ENCODE results near the gene C6orf89.

The C6orf89 gene

GRCh38 chr6:36844232-36845170 is 41.3 kb upstream of the C6orf89 start:
- TF ChIP-seq POLR2AphosphoS5 (IDR thresholded peaks at IDR 0.05; ENCODE audit: low read depth, low read length), result no peak
- no peak for TF ChIP-seq TAF1 (IDR thresholded peaks at IDR 0.05; ENCODE audit: borderline replicate concordance, low read depth, low read length)
- no peak for TF ChIP-seq POLR2A (IDR thresholded peaks at IDR 0.05; ENCODE audit: low read depth, low read length)
- FAIRE-seq (no peak), DNase-seq (ENCODE audit: insufficient read length) (no peak)

DNA sequence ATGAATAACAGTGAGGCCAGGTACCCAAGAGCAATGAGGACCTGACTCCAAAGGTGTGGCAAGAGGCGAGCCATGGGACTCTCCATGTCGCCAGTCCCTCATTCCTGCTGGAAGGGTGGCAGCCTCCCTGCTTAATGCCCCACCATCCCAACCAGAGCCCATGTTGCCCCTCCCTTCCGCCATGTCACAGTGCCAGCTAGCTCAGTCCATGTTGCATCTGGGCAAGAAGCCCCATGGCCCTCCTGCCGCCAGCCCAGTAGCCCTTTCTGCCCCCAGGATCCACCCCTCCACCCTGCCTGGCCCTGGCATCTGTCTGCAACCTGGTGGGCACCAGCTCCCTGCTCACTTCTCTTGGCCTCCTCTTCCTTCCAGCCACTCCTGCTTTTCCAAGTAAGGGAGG is 40.5 kb upstream of the C6orf89 start:
- FAIRE-seq, result no peak
- TF ChIP-seq POLR2A (IDR thresholded peaks at IDR 0.05; ENCODE audit: low read depth, low read length) (no peak), TAF1 (IDR thresholded peaks at IDR 0.05; ENCODE audit: borderline replicate concordance, low read depth, low read length) (no peak), POLR2AphosphoS5 (IDR thresholded peaks at IDR 0.05; ENCODE audit: low read depth, low read length) (no peak)
- DNase-seq (ENCODE audit: insufficient read length), result no peak

- TF ChIP-seq POLR2A (IDR thresholded peaks at IDR 0.05; ENCODE audit: low read depth, low read length) (no peak), TAF1 (IDR thresholded peaks at IDR 0.05; ENCODE audit: borderline replicate concordance, low read depth, low read length) (no peak), POLR2AphosphoS5 (IDR thresholded peaks at IDR 0.05; ENCODE audit: low read depth, low read length) (no peak)
- DNase-seq (ENCODE audit: insufficient read length) (no peak), FAIRE-seq (no peak)
These were observed 38.6 kb upstream of the C6orf89 start for GRCh38 chr6:36847152-36847551.

DNA sequence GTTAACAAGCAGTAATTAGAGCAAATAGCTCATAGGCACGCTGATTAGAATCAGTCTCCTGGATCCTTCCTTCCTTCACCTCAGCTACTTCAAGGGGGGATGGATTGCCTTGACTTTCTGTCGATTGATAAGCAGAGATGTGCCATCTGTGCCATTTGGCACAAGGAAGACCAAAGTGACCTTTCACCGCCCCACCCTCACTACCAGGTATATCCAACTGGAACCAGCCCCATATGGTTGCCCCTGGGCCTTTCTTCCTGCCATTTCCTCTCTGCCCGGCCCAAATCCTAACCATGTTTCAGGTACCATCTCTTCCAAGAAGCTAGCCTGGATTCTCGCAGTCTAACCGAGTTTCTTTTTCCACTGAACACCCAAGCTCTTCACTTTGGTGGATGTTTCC is 37.8 kb upstream of the C6orf89 start:
- TF ChIP-seq POLR2A (IDR thresholded peaks at IDR 0.05; ENCODE audit: low read depth, low read length) (no peak), TAF1 (IDR thresholded peaks at IDR 0.05; ENCODE audit: borderline replicate concordance, low read depth, low read length) (no peak), POLR2AphosphoS5 (IDR thresholded peaks at IDR 0.05; ENCODE audit: low read depth, low read length) (no peak)
- no peak for DNase-seq (ENCODE audit: insufficient read length)
- no peak for FAIRE-seq

DNA sequence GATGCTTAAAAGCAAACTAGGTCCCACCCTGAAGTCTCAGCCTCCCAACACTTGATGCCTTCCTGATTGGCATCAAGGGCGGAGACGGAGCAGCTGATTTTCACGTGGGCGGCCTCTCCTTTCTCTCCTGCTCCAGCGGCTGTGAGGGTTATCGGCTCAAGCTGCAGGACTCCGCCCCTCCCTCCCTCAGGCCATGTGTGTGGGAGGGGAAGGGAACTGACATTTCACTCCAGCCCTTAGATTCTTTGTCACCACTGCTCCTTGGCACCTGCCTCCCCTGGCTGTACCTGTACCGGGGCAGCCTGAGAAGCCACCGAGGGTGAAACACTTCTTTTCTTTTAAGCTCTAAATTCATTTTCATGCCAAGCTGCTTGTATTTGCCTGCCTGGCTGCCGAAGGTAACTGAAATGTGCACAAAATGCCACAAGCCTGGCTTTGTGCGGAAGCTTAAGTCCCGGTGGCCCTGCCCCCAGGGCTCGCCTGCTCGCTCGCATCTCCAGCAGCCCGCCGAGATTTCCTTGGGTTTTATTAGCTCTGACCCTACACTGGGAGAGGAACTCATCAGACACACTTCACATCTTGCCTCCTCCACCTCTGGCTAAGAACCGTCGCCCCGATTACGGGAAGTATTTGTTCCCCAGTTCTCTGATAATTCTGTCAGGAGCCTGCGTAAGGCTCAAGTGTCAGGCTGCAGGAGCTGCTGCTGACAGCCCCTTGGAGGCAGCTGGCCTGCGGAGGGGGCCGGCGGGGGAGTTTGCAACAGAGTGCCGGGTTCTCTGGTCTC is 36.9 kb upstream of the C6orf89 start:
- DNase-seq (ENCODE audit: insufficient read length) (no peak), FAIRE-seq (no peak)
- TF ChIP-seq POLR2AphosphoS5 (IDR thresholded peaks at IDR 0.05; ENCODE audit: low read depth, low read length) (no peak), POLR2A (IDR thresholded peaks at IDR 0.05; ENCODE audit: low read depth, low read length) (no peak), TAF1 (IDR thresholded peaks at IDR 0.05; ENCODE audit: borderline replicate concordance, low read depth, low read length) (no peak)

- no peak for TF ChIP-seq POLR2A (IDR thresholded peaks at IDR 0.05; ENCODE audit: low read depth, low read length)
- no peak for TF ChIP-seq POLR2AphosphoS5 (IDR thresholded peaks at IDR 0.05; ENCODE audit: low read depth, low read length)
- TF ChIP-seq TAF1 (IDR thresholded peaks at IDR 0.05; ENCODE audit: borderline replicate concordance, low read depth, low read length), result no peak
- DNase-seq (ENCODE audit: insufficient read length) (no peak), FAIRE-seq (no peak)
These were observed 35.7 kb upstream of the C6orf89 start for GRCh38 chr6:36850021-36850420.

- no peak for TF ChIP-seq POLR2AphosphoS5 (IDR thresholded peaks at IDR 0.05; ENCODE audit: low read depth, low read length)
- TF ChIP-seq TAF1 (IDR thresholded peaks at IDR 0.05; ENCODE audit: borderline replicate concordance, low read depth, low read length), result no peak
- no peak for TF ChIP-seq POLR2A (IDR thresholded peaks at IDR 0.05; ENCODE audit: low read depth, low read length)
- FAIRE-seq (no peak), DNase-seq (ENCODE audit: insufficient read length) (no peak)
These were observed 34.6 kb upstream of the C6orf89 start for GRCh38 chr6:36851149-36851614.

DNA sequence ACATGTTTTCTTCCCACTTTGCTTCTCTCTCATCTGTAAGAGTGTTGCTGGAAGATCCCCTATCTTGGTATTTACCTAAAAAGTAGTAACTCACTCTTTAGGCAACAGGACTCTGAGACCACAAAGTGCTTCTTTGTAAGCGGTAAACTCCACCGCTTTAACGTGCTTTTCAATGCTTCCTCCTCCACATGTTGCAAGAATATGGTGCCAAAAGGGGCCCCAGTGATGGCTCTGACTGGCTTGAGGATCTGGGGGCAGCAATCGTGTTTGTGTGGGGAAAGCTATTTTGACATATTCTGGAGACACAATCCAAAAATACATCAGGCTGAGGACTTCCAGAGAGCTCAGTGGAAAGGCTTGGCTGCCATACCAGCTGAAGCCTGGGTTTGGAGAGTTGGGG is 34.1 kb upstream of the C6orf89 start:
- DNase-seq (ENCODE audit: insufficient read length), result no peak
- TF ChIP-seq TAF1 (IDR thresholded peaks at IDR 0.05; ENCODE audit: borderline replicate concordance, low read depth, low read length) (no peak), POLR2A (IDR thresholded peaks at IDR 0.05; ENCODE audit: low read depth, low read length) (no peak), POLR2AphosphoS5 (IDR thresholded peaks at IDR 0.05; ENCODE audit: low read depth, low read length) (no peak)
- FAIRE-seq, result no peak

GRCh38 chr6:36852481-36853147 is 33.1 kb upstream of the C6orf89 start:
- TF ChIP-seq TAF1 (IDR thresholded peaks at IDR 0.05; ENCODE audit: borderline replicate concordance, low read depth, low read length), result no peak
- TF ChIP-seq POLR2A (IDR thresholded peaks at IDR 0.05; ENCODE audit: low read depth, low read length), result no peak
- TF ChIP-seq POLR2AphosphoS5 (IDR thresholded peaks at IDR 0.05; ENCODE audit: low read depth, low read length), result no peak
- DNase-seq (ENCODE audit: insufficient read length), result no peak
- FAIRE-seq, result no peak

DNA sequence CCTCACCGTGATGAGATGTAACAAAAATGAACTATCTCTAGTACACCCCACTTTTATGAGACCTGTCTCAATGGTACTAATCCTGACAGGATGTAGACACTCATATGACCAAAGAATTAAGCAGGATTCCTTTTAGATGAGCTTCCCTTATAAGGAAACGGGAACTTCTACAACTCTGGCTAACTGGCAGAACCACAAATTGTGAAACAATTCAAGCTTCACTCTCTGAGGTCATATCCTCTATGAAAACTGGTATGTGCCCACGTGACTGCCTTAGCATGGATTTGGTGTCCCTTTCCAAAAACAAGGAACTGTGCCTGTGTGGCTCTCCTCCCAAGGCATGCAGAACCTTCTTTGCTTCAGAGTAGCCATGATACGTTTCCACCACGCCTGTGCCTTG is 32.4 kb upstream of the C6orf89 start:
- no peak for TF ChIP-seq POLR2A (IDR thresholded peaks at IDR 0.05; ENCODE audit: low read depth, low read length)
- TF ChIP-seq POLR2AphosphoS5 (IDR thresholded peaks at IDR 0.05; ENCODE audit: low read depth, low read length), result no peak
- TF ChIP-seq TAF1 (IDR thresholded peaks at IDR 0.05; ENCODE audit: borderline replicate concordance, low read depth, low read length), result no peak

DNA sequence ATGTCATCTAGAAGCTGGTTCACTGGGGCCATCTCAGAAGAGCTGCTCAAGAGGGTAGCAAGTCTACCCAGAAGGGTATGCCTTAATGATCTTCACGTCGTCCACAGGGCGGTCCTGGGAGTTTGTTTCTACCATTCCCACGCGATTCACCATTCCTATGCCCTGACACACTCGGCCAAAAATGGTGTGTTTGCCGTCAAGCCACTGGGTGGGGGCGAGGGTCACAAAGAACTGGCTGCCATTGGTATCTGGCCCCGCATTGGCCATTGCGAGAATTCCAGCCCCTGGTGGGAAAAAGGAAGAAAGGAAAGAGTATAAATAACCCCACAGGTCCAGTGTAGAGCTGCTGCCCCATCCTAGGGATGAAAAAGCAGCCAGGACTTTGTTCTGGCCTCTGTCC is 30.0 kb upstream of the C6orf89 start:
- no peak for FAIRE-seq
- TF ChIP-seq POLR2A (IDR thresholded peaks at IDR 0.05; ENCODE audit: low read depth, low read length), result no peak
- TF ChIP-seq POLR2AphosphoS5 (IDR thresholded peaks at IDR 0.05; ENCODE audit: low read depth, low read length), result no peak
- TF ChIP-seq TAF1 (IDR thresholded peaks at IDR 0.05; ENCODE audit: borderline replicate concordance, low read depth, low read length), result no peak
- no peak for DNase-seq (ENCODE audit: insufficient read length)

More for the DNA sequence above, 32.4 kb upstream of the C6orf89 start:
- FAIRE-seq (no peak), DNase-seq (ENCODE audit: insufficient read length) (no peak)
